ENCODE measurements around the gene ISG15.

GRCh38 chr1:1031659-1032235, 18.4 kb downstream of the ISG15 start:
- TF ChIP-seq CTCF (conservative IDR thresholded peaks at IDR 0.05) (no peak), ZFX (IDR thresholded peaks at IDR 0.05) (no peak)

All from C4-2B (cell line).